HG02852 (cell line): Measurements from ENCODE around the gene CNNM1.

Source experiments
- ATAC-seq: cut with Tn5 transposase; IDR thresholded peaks from one replicate; pipeline ENCODE4 v1.9.1; 2021; ENCODE audit warnings: mild to moderate bottlenecking, moderate library complexity; ENCODE audit not compliant: unreplicated experiment

The CNNM1 gene

DNA sequence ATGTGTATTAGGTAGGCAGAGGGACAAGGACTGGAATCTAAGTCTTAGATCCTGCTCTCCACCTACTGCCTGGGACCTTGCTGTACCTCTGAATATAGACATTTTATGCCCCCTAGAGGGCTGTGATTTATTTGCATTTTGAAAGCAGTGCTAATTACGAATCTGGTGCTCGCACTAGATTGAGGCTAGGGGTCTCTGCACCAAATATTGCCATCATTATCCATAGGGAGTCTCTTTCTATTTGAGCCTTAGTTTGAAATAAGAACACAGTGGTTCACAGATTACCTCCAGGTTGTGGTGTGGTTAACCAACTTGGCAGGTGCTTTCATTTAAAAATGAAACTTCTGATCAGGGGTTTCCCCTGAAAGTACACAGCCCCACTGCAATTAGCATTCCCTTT, 41.8 kb downstream of the CNNM1 start:
- ATAC-seq: peak; percentile 97

- no peak for ATAC-seq
Observed at GRCh38 chr10:99372546-99373271, 43.6 kb downstream of the CNNM1 start.

- no peak for ATAC-seq
Observed at GRCh38 chr10:99374526-99374925, 45.4 kb downstream of the CNNM1 start.

GRCh38 chr10:99374972-99375371, 45.8 kb downstream of the CNNM1 start:
- ATAC-seq: no peak

GRCh38 chr10:99375426-99375825, 46.3 kb downstream of the CNNM1 start:
- no peak for ATAC-seq

DNA sequence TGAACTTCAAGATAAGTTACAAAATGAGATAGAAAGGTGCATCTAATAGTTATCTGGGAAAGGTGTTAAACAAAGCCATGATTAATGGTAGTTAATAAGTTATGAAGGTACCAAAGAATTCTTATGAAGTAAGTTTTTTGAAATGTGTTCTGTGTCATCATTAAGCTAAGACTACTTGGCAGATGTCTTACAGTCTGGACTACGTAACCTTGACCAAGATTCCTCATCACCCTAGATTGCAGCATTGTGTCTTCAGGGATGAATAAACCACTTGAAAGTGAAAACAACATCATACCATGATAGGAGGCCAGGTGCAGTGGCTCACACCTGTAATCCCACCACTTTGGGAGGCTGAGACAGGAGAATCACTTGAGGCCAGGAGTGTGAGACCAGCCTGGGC, 53.0 kb downstream of the CNNM1 start:
- ATAC-seq: no peak

DNA sequence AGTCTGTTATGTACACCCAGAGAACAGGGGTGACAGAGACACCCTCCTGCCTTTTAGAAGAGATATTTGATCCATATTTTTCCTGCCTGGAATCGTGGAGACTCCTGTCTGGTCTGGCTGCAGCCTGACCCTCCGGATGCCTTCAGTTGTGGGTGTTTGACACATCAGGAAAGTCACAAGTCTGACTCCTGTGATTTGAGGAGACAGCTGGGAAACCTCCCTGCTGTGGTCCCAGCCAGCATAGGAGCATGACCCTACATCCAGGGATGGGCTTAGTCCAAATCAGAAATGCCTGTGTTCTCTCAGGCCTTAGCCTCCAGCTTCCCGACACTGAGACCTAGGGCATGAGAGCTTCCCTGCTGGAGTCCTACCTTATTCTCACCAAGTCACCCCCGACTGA, 57.9 kb downstream of the CNNM1 start:
- ATAC-seq: no peak

GRCh38 chr10:99387541-99387940, 58.4 kb downstream of the CNNM1 start:
- ATAC-seq: no peak

DNA sequence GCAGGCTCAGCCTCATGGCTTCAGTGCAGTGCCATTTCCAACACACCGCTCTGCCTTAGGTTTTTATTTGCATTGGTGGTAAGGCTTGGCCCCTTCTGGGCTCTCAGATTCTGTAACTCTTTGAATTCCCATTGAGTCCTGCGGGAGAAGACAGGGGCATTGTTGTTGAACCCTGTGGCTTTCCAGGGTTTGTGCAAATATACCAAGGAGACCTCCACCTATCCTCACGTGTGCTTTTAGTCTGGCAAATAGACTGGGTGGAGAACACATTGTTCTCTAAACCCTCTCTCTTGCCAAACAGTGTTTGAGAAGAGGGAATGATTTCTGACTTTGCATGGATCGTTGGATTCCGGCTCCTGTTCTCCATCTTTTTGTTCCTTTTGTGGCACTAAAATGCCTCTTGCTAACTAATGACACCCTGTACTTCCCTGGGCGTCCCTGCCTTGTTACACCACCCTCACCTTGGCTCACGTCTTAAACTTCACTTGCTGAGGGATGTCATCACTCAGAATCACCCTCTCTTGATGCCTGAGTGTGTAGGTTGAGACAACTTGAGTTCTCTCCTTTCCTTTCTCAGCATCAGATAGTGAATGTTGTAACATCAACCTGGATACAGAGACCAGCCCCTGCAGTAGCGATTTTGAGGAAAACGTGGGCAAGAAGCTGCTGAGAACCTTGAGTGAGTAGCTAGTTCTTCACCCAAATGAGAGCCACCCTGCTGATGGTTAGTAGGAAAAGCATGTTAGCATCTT, 60.7 kb downstream of the CNNM1 start:
- no peak for ATAC-seq

GRCh38 chr10:99391346-99391745, 62.2 kb downstream of the CNNM1 start:
- no peak for ATAC-seq

DNA sequence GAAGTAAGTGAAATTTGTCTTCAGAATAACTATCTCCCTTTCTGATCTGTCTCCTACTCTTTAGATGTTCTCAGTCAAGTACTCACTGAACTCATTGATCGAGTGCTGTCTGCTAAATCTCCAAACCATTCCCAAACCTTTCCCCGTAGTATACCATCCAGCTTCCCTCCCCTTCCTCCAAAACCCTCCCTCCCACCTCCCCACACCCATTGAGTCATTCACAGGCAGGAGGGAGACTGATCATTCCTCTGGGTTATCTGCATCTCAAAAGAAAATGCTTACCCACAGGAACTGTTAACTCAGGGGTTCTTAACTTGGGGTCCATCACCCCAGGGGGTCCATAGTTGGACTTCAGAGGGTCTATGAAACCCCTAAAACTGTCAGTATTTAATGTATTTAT, 63.9 kb downstream of the CNNM1 start:
- ATAC-seq: no peak

GRCh38 chr10:99393683-99394082, 64.5 kb downstream of the CNNM1 start:
- ATAC-seq: no peak

- no peak for ATAC-seq
Observed at GRCh38 chr10:99394256-99394655, 65.1 kb downstream of the CNNM1 start.

DNA sequence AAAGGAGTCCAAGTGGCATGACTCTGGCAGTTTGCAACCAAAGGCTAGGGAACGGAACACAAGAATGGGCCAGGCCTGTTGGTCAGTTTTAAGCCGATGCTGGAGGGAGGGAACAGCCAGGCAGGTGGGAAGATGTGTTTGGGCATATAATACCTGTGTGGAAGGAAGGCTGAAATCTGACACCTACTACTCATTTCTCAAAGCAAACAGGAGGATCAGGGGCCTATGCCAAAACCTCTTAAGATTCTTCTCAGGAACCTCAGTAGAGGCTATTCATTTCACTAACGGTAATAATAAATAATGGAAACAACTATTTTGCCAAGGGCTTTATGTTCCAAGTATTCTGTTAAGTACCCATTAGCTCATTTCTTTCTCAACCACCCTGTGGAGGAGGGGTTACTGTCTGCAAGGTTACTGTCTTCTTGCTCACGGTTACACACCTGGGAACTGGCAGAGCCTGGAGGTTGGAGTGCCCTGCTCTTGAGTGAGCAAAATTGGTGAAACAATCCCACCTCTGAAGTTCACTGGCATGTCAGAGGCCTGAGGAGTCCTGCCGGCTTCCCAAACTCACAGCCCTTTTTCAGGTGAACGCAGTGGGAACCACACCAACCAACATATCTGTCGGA, 65.7 kb downstream of the CNNM1 start:
- ATAC-seq: no peak

GRCh38 chr10:99395750-99396445, 66.7 kb downstream of the CNNM1 start:
- no peak for ATAC-seq

- ATAC-seq: no peak
Observed at GRCh38 chr10:99396471-99396870, 67.3 kb downstream of the CNNM1 start.

DNA sequence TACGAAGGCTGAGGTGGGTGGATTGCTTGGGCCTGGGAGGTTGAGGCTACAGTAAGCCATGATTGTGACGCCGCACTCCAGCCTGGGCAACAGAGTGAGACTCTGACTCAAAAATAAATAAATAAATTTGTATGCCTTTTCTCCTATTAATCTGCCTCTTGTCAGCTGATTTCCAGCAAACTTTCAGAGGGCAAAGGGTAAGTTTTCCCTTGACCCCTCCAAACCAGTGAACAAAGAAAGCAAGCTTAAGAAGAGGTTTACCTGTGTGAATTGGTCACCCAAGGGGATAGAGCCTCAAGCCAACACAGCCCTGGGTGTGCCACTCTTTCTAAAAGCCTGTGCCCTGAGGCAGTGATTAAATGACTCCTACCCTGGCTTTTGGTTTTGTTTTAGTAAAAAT, 70.5 kb downstream of the CNNM1 start:
- no peak for ATAC-seq

DNA sequence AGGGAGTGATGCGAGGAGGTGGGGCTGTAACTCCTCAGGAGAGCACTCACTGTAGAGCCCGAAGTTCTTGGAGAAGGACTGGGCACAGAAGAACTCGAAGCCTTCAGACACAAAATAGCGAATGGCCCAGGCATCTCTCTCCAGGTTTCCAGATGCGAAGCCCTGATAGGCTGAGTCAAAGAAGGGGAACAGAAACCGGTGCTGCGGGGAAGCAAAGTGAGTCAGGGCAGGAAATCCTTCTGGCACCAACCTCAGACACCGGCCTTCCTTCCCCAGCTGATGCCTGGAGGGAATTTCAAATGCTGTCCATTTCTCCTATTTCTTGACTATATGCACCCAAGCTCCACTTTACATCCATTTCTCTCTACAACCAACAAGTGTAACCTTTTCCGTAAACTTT, 74.5 kb downstream of the CNNM1 start:
- ATAC-seq: no peak

DNA sequence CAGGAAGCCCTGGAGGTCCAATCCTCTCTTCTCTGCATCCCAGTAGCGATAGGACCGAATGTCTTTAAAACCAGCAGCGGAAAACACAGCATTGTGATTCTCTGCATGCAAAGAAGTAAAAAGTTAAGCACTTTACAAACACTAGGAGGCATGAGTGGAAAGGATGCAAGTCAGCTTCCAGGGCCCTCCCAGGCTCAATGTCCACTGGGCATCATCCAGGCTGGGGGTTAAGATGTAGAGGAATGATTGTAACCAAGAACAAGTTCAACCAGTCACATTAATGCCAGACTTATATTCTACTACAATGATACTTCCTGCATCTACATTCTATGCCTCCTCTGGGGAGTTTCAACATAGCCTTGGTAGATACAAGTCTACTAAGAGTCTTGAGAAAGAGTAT, 77.0 kb downstream of the CNNM1 start:
- ATAC-seq: no peak

- ATAC-seq: no peak
Observed at GRCh38 chr10:99410146-99410545, 81.0 kb downstream of the CNNM1 start.

GRCh38 chr10:99410876-99411275, 81.7 kb downstream of the CNNM1 start:
- no peak for ATAC-seq
